SIG-M5 (cell line): ENCODE data around the gene CARS1.

Source experiments
- DNase-seq: peaks from one replicate; lab custom pipeline; 2025; lab: John Stamatoyannopoulos, UW

CARS1 gene

GRCh38 chr11:3057069-3057963 is at the start of gene CARS1:
TSS of gene CARS1 (minus strand) at chr11:3057423. CDS start at chr11:3057367, 56 bp downstream.
- DNase-seq: peak; percentile 38

DNA sequence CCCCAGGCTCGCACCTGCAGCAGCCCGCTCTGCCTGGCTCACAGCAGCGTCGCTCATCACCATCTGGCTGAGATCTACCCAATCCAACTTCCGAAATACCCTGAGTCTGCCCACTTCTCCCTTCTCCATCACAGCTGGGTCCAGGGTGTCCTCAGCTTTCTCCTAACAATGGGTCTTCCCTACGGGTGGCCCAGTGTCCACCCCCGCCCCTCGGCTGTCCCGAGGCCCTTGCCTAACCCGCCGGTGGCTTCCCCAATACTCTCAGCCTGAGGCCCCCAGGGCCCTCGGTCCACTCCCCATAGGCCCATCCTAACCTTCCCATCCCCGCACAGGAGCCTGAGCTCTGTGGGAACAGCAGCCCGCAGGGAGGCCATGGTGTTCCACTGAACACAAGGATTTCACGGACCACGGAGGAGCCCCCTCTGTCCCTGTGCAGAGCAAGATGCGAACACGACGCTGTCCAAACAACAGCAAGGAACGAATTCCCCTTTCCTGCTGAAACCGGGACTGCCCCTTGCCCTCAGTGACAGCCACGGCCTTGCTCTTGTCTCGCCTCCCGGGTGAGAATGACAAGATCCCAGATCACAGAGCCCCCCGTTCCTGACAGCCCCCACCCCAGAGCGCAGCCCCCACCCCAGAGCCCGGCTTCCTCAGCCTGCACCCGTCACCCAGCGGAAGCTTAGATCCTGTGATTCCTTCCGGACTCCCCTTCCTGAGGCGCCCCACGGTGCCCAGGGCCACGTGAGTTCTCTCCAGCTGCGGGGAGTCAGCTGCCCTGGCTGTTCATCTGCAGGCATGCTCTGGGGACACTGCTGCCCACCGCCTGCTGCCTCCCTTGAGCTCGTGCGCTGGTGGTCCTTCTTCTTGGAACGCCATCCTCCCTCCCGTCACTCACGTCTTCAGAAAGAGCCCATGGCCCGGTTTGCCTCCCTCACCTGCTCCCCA is 48.8 kb upstream of the CARS1 start:
- DNase-seq: no peak

- DNase-seq: no peak
Observed at GRCh38 chr11:3104961-3105790, 48.0 kb upstream of the CARS1 start.

GRCh38 chr11:3104051-3104714 is 47.0 kb upstream of the CARS1 start:
- DNase-seq: no peak

- no peak for DNase-seq
Observed at GRCh38 chr11:3103076-3103475, 45.9 kb upstream of the CARS1 start.

DNA sequence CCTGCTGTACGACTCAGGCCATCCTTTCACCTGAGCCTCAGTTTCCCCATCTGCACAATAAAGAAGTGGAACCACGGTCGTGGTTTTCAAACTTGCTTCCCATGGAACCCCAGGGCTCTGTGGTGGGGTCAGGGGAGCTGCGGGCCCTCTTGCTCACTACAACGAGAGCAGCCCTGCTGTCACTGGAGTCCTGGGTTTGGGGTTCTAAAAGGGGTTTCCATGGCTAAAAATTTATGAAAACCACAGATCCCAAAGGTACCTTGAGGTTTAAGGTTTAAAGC is 45.4 kb upstream of the CARS1 start:
- no peak for DNase-seq

DNA sequence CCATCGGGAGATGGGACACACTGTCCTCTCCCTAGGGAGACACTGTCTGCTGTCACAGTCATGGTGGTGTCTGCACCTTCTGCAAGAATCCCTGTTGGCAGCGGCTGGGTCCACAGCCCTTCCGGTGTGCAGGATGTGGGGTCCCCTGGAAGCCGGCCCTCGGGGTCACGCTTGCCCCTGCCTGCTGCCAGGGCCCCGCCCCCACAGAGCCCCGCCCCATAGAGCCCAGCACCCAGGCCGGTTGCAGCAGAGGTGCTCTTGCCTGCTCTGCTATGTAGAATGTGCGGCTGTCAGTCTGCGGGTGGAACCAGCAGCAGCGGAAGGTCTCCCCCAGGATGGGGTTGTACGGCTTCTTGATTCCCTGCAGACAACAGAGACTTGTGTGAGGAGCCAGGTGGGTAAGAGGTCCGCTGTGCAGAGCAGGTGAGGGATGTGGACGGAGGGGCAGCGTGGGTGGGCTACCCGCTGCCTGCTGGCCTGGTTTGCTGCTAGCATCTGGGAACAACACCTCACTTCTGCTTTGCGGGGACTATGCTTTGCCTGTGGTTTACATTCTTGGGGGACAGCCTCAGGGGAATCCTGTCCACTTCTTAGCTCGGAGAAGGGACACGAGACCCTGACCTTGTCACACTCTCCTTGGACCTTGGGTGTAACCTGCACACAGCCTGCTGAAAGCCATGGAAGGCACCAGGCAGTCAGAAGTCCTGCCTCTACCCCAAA is 44.9 kb upstream of the CARS1 start:
- no peak for DNase-seq

GRCh38 chr11:3099178-3099577 is 42.0 kb upstream of the CARS1 start:
- DNase-seq: peak; percentile 25

DNA sequence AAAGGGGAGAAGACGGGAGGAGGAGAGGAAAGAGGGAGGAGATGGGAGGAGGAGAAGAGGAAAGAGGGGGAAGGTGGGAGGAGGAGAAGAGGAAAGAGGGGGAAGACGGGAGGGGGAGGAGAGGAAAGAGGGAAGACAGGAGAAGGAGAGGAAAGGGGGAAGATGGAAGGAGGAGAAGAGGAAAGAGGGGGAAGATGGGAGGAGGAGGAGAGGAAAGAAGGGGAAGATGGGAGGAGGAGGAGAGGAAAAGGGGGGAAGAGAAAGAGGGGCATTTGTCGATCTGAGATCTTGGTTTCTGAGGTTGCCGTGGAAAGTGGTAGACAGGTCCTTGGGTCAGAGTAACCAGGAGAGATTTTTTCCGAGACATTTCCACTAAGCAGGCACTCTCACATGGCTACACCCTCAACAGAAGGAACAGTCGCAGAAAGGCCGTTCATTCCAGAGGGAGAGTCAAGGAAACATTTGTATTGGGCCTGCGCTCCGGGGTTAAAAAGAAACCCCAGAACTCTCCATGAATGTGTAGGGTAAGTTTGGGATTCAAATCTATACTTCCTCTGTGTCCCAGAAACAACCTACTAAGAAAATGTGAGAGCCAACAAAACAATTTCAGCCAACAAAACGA is 39.8 kb upstream of the CARS1 start:
- DNase-seq: no peak

DNA sequence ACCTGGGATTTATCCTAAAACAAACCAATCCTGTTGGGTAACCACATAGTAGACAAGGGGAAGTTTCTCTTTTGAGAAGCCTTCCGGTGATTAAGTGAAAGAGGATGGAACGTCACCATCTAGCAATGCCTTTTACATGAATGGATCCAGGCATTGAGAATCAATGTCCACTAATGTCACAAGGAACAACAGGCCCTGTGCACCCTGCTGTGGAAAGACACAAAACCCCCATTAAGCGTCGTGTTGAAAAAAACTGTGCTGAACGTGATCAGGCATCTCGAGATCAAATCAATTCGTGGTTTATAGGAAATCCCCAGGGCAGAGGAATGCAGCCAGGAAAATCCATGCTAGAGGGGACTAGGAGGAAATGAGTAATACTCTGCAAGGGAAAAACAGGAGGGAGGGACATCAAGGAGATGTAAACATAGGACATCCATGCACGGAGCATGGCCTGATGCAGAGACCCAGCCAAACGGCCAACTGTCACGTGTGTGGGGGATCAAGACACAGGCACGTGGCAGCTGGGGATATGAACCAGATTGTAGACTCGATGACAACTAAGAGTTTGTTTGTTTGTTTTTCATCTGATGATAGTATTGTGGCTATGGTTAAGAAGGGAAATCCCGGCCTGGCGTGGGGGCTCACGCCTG is 38.6 kb upstream of the CARS1 start:
- no peak for DNase-seq

- no peak for DNase-seq
Observed at GRCh38 chr11:3094223-3094824, 37.1 kb upstream of the CARS1 start.

DNA sequence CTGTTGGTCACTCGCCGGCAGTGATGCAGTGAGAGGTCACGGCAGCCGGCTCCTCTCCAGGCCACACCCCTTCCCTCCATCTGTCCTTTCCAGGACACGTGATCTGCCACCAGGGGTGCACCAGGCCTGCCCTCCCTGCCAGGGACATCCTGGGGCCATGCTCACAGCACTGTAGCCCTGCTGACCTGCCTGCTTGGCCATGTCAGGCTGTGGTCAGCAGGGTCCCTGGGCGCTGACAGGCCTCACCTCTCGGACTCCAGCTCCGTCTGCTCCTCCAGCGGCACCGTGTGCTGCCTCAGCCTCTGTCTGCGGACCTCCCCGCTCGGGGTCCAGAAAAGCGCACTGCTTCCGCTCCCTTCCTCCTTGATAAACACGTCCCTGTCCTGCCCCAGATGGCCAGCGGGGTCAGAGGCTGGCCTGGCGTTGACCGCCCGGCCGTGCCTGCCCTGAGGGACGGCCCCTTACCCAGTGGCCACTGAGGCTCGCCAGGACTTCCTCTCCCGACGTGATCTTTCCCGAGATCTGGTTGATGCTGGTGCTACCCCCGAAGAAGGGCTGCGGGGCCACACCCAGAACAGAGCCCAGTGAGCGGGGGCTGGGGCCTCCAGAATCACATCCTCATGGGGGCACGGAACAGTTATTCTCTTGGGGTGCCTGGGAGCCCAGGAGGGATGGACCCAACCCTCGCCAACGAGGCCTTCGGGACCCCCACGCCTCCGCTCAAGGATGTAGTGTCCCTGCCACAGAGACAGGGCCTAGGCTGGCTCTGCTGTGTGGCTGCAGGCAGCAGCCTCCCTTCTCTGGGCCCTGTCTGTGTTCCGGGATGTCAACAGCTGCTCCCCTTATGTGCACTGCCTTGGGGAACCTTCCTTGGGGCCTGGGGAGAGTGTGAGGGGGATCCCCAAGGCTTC is 36.3 kb upstream of the CARS1 start:
- no peak for DNase-seq

- DNase-seq: no peak
Observed at GRCh38 chr11:3092603-3093141, 35.4 kb upstream of the CARS1 start.

GRCh38 chr11:3091846-3092602 is 34.8 kb upstream of the CARS1 start:
- DNase-seq: no peak

- no peak for DNase-seq
Observed at GRCh38 chr11:3091081-3091845, 34.0 kb upstream of the CARS1 start.

- DNase-seq: no peak
Observed at GRCh38 chr11:3090096-3090901, 33.1 kb upstream of the CARS1 start.
